Measurements from ENCODE around the gene EFL1.

- TF ChIP-seq ATF3 (IDR thresholded peaks at IDR 0.05) (no peak), ATF3 (CRISPR knock-in tag; conservative IDR thresholded peaks at IDR 0.05) (no peak), ZNF133 (CRISPR knock-in tag; IDR thresholded peaks at IDR 0.05) (no peak), ARNT (IDR thresholded peaks at IDR 0.05) (no peak), YY1 (IDR thresholded peaks at IDR 0.05; ENCODE audit: borderline replicate concordance in 1 of 3, control insufficient read depth in 1 of 3, extremely low read depth in 1 of 3, insufficient read depth in 3 of 3, insufficient read length in 1 of 3, insufficient replicate concordance in 2 of 3, low read depth in 1 of 3, low read length in 2 of 3) (no peak), FUS (optimal IDR thresholded peaks at IDR 0.05; ENCODE audit: low read depth, low read length) (no peak), XRCC5 (IDR thresholded peaks at IDR 0.05; ENCODE audit: low read depth, low read length) (no peak), CREB1 (IDR thresholded peaks at IDR 0.05) (no peak), CREB1 (CRISPR knock-in tag; IDR thresholded peaks at IDR 0.05) (no peak), ZFP91 (CRISPR knock-in tag; IDR thresholded peaks at IDR 0.05) (no peak), SP2 (IDR thresholded peaks at IDR 0.05; ENCODE audit: extremely low read depth, low read depth, low read length, poor library complexity, severe bottlenecking) (no peak), ETS1 (conservative IDR thresholded peaks at IDR 0.05; ENCODE audit: control insufficient read depth, low read depth, low read length) (no peak), USF1 (CRISPR knock-in tag; IDR thresholded peaks at IDR 0.05) (no peak)
These were observed 139.7 kb downstream of the EFL1 start for GRCh38 chr15:82122746-82123400.

All from K562 (cell line).